ENCODE results near the gene ADAMTS9.
A peak's percentile ranks its signal among the peaks of the same experiment; 100 is the strongest.

DNA sequence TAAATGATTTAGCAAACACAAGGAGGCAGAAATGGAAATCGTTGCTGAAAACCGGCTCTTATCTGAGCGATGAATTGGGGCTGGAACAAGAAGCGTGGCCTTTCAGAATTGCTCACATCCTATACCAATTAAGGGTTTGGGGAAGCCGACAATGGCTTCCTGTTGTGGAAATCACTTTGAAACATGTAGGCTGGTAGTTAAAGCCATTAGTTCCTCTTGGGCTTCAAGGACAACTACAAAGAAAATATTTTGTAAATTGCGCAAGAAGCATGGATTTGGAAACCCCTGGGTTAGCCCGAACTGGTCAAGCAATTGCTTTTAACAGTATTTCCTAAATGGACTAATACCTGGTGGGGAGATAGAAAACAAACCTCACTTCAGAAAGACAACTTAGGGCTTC lies 182.4 kb downstream of the ADAMTS9 start:
- TF ChIP-seq, protein P1, sequence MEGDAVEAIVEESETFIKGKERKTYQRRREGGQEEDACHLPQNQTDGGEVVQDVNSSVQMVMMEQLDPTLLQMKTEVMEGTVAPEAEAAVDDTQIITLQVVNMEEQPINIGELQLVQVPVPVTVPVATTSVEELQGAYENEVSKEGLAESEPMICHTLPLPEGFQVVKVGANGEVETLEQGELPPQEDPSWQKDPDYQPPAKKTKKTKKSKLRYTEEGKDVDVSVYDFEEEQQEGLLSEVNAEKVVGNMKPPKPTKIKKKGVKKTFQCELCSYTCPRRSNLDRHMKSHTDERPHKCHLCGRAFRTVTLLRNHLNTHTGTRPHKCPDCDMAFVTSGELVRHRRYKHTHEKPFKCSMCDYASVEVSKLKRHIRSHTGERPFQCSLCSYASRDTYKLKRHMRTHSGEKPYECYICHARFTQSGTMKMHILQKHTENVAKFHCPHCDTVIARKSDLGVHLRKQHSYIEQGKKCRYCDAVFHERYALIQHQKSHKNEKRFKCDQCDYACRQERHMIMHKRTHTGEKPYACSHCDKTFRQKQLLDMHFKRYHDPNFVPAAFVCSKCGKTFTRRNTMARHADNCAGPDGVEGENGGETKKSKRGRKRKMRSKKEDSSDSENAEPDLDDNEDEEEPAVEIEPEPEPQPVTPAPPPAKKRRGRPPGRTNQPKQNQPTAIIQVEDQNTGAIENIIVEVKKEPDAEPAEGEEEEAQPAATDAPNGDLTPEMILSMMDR (IDR thresholded peaks at IDR 0.05), result no peak
- no peak for TF ChIP-seq HOXA7 (CRISPR knock-in tag; IDR thresholded peaks at IDR 0.05)
- TF ChIP-seq SREBF2 (IDR thresholded peaks at IDR 0.05), result no peak
- peak in 1 of 2 experiments; percentile 17; a peak in 1 of 4 replicates for TF ChIP-seq CEBPB (IDR thresholded peaks at IDR 0.05)
- TF ChIP-seq CHD4 (IDR thresholded peaks at IDR 0.05; ENCODE audit: borderline replicate concordance), result no peak
- no peak for TF ChIP-seq SMC3 (IDR thresholded peaks at IDR 0.05)
- TF ChIP-seq CHD2 (IDR thresholded peaks at IDR 0.05; ENCODE audit: low read length, partially characterized antibody), result no peak
- TF ChIP-seq HOXB5 (CRISPR knock-in tag; IDR thresholded peaks at IDR 0.05), result no peak
- no peak for TF ChIP-seq EP300 (IDR thresholded peaks at IDR 0.05)
- no peak for TF ChIP-seq POLR2A (IDR thresholded peaks at IDR 0.05; ENCODE audit: low read length)
- TF ChIP-seq ZC3H11A (IDR thresholded peaks at IDR 0.05), result no peak
- TF ChIP-seq, protein P2, sequence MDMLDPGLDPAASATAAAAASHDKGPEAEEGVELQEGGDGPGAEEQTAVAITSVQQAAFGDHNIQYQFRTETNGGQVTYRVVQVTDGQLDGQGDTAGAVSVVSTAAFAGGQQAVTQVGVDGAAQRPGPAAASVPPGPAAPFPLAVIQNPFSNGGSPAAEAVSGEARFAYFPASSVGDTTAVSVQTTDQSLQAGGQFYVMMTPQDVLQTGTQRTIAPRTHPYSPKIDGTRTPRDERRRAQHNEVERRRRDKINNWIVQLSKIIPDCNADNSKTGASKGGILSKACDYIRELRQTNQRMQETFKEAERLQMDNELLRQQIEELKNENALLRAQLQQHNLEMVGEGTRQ (IDR thresholded peaks at IDR 0.05), result no peak
- TF ChIP-seq MAFK (IDR thresholded peaks at IDR 0.05; ENCODE audit: partially characterized antibody), result no peak
- TF ChIP-seq RFX5 (IDR thresholded peaks at IDR 0.05), result no peak
